ENCODE data around the gene APOB.

Gene APOB

DNA sequence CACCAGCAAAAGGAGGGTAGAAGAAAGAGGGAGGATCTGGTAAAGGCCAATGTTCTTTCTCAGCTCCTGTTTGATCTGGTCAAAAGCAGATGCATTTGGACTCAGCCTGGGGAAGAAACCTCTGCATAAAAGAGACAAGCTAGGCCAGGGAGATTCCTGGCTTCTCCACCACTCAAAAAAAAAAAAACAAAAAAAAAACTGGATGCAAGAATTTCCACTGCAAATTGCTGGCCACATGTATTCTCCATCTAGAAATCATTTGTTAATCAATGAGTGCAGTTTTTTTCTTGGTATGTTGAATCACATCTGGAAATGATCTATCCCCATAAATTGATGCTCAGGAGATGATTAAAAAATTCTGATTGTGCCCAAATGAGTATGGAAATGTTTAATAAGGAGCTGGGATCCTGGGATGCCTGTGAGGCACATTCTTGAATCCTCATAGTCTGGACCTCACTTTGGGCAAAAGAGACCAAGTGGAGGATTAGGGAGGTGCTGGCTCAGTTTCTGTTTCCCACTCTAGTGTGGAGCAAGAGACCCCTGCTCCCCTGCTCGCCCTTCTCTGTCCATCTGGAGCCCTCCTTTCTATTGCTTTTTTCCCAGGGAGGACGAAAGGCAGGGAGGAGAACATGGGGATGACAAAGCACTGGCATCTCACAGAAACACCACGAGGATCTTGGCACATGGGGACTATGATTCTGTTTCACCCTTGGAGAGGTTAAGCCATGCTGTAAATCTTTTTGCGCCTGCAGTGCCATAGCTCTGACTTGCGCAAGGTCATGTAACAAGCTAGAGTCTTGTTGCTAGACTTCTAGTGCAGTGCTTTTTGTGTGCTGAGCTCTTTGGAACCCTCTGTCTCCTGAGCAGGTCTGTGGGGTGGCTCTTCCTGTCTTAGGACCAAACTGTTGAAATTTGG, 57.6 kb downstream of the APOB start:
- TF ChIP-seq, protein P1, sequence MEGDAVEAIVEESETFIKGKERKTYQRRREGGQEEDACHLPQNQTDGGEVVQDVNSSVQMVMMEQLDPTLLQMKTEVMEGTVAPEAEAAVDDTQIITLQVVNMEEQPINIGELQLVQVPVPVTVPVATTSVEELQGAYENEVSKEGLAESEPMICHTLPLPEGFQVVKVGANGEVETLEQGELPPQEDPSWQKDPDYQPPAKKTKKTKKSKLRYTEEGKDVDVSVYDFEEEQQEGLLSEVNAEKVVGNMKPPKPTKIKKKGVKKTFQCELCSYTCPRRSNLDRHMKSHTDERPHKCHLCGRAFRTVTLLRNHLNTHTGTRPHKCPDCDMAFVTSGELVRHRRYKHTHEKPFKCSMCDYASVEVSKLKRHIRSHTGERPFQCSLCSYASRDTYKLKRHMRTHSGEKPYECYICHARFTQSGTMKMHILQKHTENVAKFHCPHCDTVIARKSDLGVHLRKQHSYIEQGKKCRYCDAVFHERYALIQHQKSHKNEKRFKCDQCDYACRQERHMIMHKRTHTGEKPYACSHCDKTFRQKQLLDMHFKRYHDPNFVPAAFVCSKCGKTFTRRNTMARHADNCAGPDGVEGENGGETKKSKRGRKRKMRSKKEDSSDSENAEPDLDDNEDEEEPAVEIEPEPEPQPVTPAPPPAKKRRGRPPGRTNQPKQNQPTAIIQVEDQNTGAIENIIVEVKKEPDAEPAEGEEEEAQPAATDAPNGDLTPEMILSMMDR (IDR thresholded peaks at IDR 0.05; ENCODE audit: low read depth, low read length) = no peak
- H3K4me3 ChIP-seq (ENCODE audit: low read depth, low read length) = no peak overlapping the region

DNA sequence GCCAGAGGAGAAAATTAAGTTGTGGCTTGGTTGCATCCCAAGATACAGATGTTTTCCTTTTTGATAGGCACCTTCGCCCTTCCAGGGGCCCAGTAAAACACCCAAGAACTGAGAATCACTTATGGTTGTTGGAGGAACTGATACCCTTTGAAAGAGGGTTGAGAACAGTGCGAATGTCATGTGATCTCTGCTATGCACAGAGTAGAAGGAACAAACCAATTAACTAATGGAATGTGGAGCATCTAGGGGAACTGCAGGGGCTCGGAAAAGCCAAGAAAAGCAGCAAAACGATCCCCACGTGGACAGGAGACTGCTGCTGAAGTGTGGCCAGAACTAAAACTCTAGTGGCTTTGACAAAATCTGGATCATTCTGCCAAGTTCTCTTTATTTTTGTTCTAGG, 58.8 kb downstream of the APOB start:
- no peak overlapping the region for H3K4me3 ChIP-seq (ENCODE audit: low read depth, low read length)
- TF ChIP-seq, protein P1 (IDR thresholded peaks at IDR 0.05; ENCODE audit: low read depth, low read length) = no peak

DNA sequence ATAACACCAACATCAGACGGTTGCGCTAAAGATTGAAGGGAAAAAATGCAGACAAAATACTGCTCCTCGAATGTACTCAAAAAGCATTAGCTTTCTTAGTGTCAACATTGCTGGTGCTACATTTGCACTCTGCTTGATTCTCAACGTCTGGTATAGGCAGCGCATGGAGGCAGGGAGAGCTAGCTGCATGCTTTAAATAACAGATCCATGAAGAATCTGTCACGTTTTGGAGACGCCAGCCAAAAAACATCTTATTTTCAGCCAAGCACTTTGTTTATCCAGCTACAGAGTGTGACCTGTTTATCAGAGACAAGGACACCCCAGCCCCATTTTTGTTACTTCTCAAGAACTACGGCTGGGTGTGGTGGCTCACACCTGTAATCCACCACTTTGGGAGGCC, 59.5 kb downstream of the APOB start:
- H3K4me3 ChIP-seq (ENCODE audit: low read depth, low read length) = no peak overlapping the region
- TF ChIP-seq, protein P1 (IDR thresholded peaks at IDR 0.05; ENCODE audit: low read depth, low read length) = no peak

DNA sequence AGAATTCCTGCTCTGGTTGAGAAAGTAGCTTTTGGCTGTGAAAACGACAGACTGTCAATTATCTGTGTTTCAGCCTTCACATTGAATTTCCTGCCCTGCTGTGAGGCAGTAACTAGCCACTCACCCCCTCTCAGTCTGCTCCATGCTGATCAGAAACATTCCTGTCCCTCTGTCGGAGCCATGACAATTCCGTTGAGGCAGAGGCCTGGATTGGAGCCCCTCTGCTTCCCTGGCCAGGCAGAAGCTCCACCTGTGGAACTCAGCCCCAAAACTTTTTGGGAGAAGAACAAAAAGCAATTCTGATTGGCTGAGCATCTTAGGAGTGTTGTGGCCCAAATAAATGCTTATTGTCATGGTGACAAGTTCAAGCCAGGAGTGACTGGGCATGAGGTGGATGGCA, 60.0 kb downstream of the APOB start:
- TF ChIP-seq, protein P1 (IDR thresholded peaks at IDR 0.05; ENCODE audit: low read depth, low read length) = no peak
- no peak overlapping the region for H3K4me3 ChIP-seq (ENCODE audit: low read depth, low read length)

GRCh38 chr2:20982861-20983260, 61.0 kb downstream of the APOB start:
- no peak overlapping the region for H3K4me3 ChIP-seq (ENCODE audit: low read depth, low read length)
- TF ChIP-seq, protein P1 (IDR thresholded peaks at IDR 0.05; ENCODE audit: low read depth, low read length) = no peak

- TF ChIP-seq, protein P1 (IDR thresholded peaks at IDR 0.05; ENCODE audit: low read depth, low read length) = no peak
- no peak overlapping the region for H3K4me3 ChIP-seq (ENCODE audit: low read depth, low read length)
Measured at GRCh38 chr2:20977520-20978180, 66.2 kb downstream of the APOB start.

DNA sequence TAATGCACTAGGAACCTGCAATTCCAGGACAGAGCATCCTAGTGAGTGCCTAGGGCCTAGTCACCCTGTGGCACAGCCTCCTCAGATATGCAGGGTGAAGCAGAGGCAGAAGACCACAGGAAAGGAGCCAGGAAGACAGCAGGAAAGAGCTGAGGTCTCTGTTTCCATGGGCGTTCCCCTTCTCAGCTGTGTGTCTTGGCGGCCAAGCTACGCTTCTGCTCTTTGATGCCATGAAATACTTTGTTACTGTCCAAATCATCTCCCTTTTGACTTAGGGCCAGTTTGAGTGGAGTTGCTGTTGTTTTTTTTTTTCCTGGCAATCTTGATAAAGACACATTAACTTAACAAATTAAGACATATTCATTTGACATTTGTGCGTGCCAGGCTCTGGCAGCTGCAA, 67.3 kb downstream of the APOB start:
- TF ChIP-seq, protein P1 (IDR thresholded peaks at IDR 0.05; ENCODE audit: low read depth, low read length) = no peak
- no peak overlapping the region for H3K4me3 ChIP-seq (ENCODE audit: low read depth, low read length)
